ENCODE results near the gene SNAI3.

Gene SNAI3

DNA sequence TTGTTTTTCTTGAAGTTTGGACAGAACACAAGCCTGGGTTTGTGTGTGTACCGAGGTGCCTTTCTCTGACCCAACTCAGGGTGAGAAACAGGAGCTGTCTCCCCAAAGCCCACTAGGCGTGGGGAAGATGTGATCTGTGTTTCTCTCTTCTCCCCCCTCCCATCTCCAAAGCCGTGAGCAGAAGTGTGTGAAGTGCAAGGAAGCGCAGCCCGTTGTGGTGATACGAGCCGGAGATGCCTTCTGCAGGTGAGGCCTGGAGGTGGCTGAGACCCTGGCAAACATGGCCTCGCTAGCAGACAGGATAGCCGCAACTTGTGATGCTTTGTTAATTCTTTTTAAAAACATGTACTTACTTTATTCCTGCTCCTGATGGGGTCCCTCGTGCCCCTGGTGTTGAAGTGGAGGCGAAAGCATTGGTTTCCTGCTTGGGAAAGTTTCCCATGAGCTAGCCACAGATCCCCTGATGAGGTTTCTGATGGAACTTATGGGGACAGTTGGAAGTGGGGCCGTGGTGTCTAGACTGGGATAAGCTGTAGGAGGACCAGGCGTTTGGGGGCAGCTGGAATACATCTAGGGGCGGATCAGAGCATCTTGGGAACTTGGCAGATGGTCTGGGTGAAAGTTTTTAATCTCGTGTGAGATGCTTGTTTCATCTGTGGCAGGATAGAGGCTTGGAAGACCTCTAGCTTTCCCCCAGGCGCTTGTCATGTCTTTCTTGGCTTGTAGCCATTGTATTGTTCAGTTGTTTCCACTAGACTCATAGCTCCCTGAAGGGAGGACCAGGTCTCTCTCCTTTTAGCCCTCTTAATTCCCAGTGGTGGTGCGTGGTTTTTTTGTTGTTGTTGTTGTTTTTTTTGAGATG lies 20.9 kb upstream of the SNAI3 start:
- TF ChIP-seq TAF1 (IDR thresholded peaks at IDR 0.05; ENCODE audit: borderline replicate concordance, insufficient read depth, low read length) = no peak
- no peak for TF ChIP-seq FOXP2 (optimal IDR thresholded peaks at IDR 0.05; ENCODE audit: borderline replicate concordance, extremely low read depth, extremely low read length, insufficient read depth)
- no peak for TF ChIP-seq POLR2AphosphoS5 (IDR thresholded peaks at IDR 0.05; ENCODE audit: low read depth, low read length)
- TF ChIP-seq, protein P1, sequence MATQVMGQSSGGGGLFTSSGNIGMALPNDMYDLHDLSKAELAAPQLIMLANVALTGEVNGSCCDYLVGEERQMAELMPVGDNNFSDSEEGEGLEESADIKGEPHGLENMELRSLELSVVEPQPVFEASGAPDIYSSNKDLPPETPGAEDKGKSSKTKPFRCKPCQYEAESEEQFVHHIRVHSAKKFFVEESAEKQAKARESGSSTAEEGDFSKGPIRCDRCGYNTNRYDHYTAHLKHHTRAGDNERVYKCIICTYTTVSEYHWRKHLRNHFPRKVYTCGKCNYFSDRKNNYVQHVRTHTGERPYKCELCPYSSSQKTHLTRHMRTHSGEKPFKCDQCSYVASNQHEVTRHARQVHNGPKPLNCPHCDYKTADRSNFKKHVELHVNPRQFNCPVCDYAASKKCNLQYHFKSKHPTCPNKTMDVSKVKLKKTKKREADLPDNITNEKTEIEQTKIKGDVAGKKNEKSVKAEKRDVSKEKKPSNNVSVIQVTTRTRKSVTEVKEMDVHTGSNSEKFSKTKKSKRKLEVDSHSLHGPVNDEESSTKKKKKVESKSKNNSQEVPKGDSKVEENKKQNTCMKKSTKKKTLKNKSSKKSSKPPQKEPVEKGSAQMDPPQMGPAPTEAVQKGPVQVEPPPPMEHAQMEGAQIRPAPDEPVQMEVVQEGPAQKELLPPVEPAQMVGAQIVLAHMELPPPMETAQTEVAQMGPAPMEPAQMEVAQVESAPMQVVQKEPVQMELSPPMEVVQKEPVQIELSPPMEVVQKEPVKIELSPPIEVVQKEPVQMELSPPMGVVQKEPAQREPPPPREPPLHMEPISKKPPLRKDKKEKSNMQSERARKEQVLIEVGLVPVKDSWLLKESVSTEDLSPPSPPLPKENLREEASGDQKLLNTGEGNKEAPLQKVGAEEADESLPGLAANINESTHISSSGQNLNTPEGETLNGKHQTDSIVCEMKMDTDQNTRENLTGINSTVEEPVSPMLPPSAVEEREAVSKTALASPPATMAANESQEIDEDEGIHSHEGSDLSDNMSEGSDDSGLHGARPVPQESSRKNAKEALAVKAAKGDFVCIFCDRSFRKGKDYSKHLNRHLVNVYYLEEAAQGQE (IDR thresholded peaks at IDR 0.05; ENCODE audit: insufficient read depth in 1 of 2, low read depth in 2 of 2, low read length in 2 of 2) = no peak
- TF ChIP-seq SIN3A (IDR thresholded peaks at IDR 0.05; ENCODE audit: borderline replicate concordance, insufficient read depth, low read length) = no peak

- TF ChIP-seq POLR2AphosphoS5 (IDR thresholded peaks at IDR 0.05; ENCODE audit: low read depth, low read length) (0 out of 2 replicates have a peak, but pooled peaks have one; percentile 46), TAF1 (IDR thresholded peaks at IDR 0.05; ENCODE audit: borderline replicate concordance, insufficient read depth, low read length) (no peak), SIN3A (IDR thresholded peaks at IDR 0.05; ENCODE audit: borderline replicate concordance, insufficient read depth, low read length) (peak; percentile 92; the same call in 1 of the 2 replicates)
These were observed 20.1 kb upstream of the SNAI3 start, which contains the start of the genes CTU2 and RNF166 for GRCh38 chr16:88706229-88706964. TSS of gene CTU2 (plus strand) at chr16:88706503. CDS start at chr16:88706531, 28 bp downstream. TSS of gene RNF166 (minus strand) at chr16:88706408. CDS start at chr16:88706325, 83 bp downstream.

GRCh38 chr16:88705801-88706228 lies 19.5 kb upstream of the SNAI3 start:
- TF ChIP-seq TAF1 (IDR thresholded peaks at IDR 0.05; ENCODE audit: borderline replicate concordance, insufficient read depth, low read length) (no peak), POLR2AphosphoS5 (IDR thresholded peaks at IDR 0.05; ENCODE audit: low read depth, low read length) (no peak), SIN3A (IDR thresholded peaks at IDR 0.05; ENCODE audit: borderline replicate concordance, insufficient read depth, low read length) (no peak), FOXP2 (optimal IDR thresholded peaks at IDR 0.05; ENCODE audit: borderline replicate concordance, extremely low read depth, extremely low read length, insufficient read depth) (no peak)
- TF ChIP-seq, protein P1 (IDR thresholded peaks at IDR 0.05; ENCODE audit: insufficient read depth in 1 of 2, low read depth in 2 of 2, low read length in 2 of 2) = no peak

DNA sequence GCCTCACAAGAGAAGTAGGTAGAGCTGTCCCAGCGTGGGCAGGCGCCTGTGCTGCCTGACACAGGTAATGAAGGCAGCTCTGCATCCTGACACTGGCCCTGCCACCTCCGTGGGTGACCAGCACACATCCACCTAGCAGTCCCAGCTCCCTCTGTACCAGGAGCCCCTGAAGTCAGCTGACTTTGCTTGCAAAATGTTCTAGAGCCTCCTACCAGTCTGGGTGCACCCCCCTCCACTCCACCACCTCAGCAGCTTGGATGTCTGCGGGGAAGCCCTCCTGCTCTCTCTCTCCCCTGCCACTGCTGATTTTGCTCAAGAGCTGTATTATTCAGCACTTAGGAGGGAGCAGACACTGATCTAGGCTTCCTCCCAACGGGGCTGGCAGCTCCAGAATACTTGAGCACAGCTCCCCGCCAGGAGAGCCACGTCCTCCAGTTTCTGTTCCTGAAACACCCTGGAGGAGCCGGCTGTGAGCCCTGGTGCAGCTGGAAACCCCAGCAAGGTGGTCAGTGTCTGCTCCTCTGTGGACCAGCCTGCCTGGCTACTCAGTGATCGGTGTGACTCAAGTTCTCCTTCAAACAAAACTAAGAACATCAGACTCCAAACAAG lies 18.9 kb upstream of the SNAI3 start:
- no peak for TF ChIP-seq SIN3A (IDR thresholded peaks at IDR 0.05; ENCODE audit: borderline replicate concordance, insufficient read depth, low read length)
- TF ChIP-seq TAF1 (IDR thresholded peaks at IDR 0.05; ENCODE audit: borderline replicate concordance, insufficient read depth, low read length) = no peak
- TF ChIP-seq, protein P1 (IDR thresholded peaks at IDR 0.05; ENCODE audit: insufficient read depth in 1 of 2, low read depth in 2 of 2, low read length in 2 of 2) = no peak
- no peak for TF ChIP-seq POLR2AphosphoS5 (IDR thresholded peaks at IDR 0.05; ENCODE audit: low read depth, low read length)
- no peak for TF ChIP-seq FOXP2 (optimal IDR thresholded peaks at IDR 0.05; ENCODE audit: borderline replicate concordance, extremely low read depth, extremely low read length, insufficient read depth)

Data from PFSK-1 (cell line).